ENCODE measurements around the gene WIF1.

The WIF1 gene

GRCh38 chr12:65014504-65015271, 106.4 kb downstream of the WIF1 start:
- Histone ChIP-seq H3K9me3 (ENCODE audit: control insufficient read depth in 2 of 2, low read length in 2 of 2) (peaks cover 0 to 2% of the 10 kb centered on the region in 2 donors), H3K4me3 (ENCODE audit: low read length in 2 of 2) (no peak overlapping the region), H3K27ac (ENCODE audit: low read depth in 2 of 2, low read length in 2 of 2) (no peak overlapping the region), H3K4me1 (ENCODE audit: control insufficient read depth in 2 of 2, insufficient read depth in 2 of 2, low read length in 2 of 2) (no peaks in the 10 kb centered on the region), H3K27me3 (ENCODE audit: control insufficient read depth in 2 of 2, insufficient read depth in 2 of 2, low read length in 2 of 2) (no peaks in the 10 kb centered on the region), H3K36me3 (ENCODE audit: control insufficient read depth in 2 of 2, insufficient read depth in 2 of 2, low read length in 2 of 2) (no peaks in the 10 kb centered on the region), H3K9ac (ENCODE audit: low read depth in 1 of 2, low read length in 2 of 2) (no peak overlapping the region)

GRCh38 chr12:65010437-65010836, 110.7 kb downstream of the WIF1 start:
- Histone ChIP-seq H3K9me3 (ENCODE audit: control insufficient read depth in 2 of 2, low read length in 2 of 2) (peaks cover 0 to 2% of the 10 kb centered on the region in 2 donors), H3K9ac (ENCODE audit: low read depth in 1 of 2, low read length in 2 of 2) (no peak overlapping the region), H3K4me1 (ENCODE audit: control insufficient read depth in 2 of 2, insufficient read depth in 2 of 2, low read length in 2 of 2) (no peaks in the 10 kb centered on the region), H3K36me3 (ENCODE audit: control insufficient read depth in 2 of 2, insufficient read depth in 2 of 2, low read length in 2 of 2) (no peaks in the 10 kb centered on the region), H3K4me3 (ENCODE audit: low read length in 2 of 2) (no peak overlapping the region), H3K27me3 (ENCODE audit: control insufficient read depth in 2 of 2, insufficient read depth in 2 of 2, low read length in 2 of 2) (no peaks in the 10 kb centered on the region), H3K27ac (ENCODE audit: low read depth in 2 of 2, low read length in 2 of 2) (no peak overlapping the region)

- H3K4me1 ChIP-seq (ENCODE audit: control insufficient read depth in 2 of 2, insufficient read depth in 2 of 2, low read length in 2 of 2): no peaks in the 10 kb centered on the region
- H3K9me3 ChIP-seq (ENCODE audit: control insufficient read depth in 2 of 2, low read length in 2 of 2): peaks cover 0 to 2% of the 10 kb centered on the region in 2 donors
- H3K27ac ChIP-seq (ENCODE audit: low read depth in 2 of 2, low read length in 2 of 2): no peak overlapping the region
Measured at GRCh38 chr12:65005716-65006115, 115.4 kb downstream of the WIF1 start.

GRCh38 chr12:65004270-65004669, 116.8 kb downstream of the WIF1 start:
- Histone ChIP-seq H3K27me3 (ENCODE audit: control insufficient read depth in 2 of 2, insufficient read depth in 2 of 2, low read length in 2 of 2) (no peaks in the 10 kb centered on the region), H3K9ac (ENCODE audit: low read depth in 1 of 2, low read length in 2 of 2) (no peak overlapping the region), H3K4me3 (ENCODE audit: low read length in 2 of 2) (no peak overlapping the region), H3K4me1 (ENCODE audit: control insufficient read depth in 2 of 2, insufficient read depth in 2 of 2, low read length in 2 of 2) (no peaks in the 10 kb centered on the region), H3K36me3 (ENCODE audit: control insufficient read depth in 2 of 2, insufficient read depth in 2 of 2, low read length in 2 of 2) (no peaks in the 10 kb centered on the region), H3K27ac (ENCODE audit: low read depth in 2 of 2, low read length in 2 of 2) (no peak overlapping the region), H3K9me3 (ENCODE audit: control insufficient read depth in 2 of 2, low read length in 2 of 2) (no peaks in the 10 kb centered on the region)

More at GRCh38 chr12:65005716-65006115, 115.4 kb downstream of the WIF1 start:
- no peak overlapping the region for H3K4me3 ChIP-seq (ENCODE audit: low read length in 2 of 2)
- no peak overlapping the region for H3K9ac ChIP-seq (ENCODE audit: low read depth in 1 of 2, low read length in 2 of 2)
- no peaks in the 10 kb centered on the region for H3K27me3 ChIP-seq (ENCODE audit: control insufficient read depth in 2 of 2, insufficient read depth in 2 of 2, low read length in 2 of 2)
- H3K36me3 ChIP-seq (ENCODE audit: control insufficient read depth in 2 of 2, insufficient read depth in 2 of 2, low read length in 2 of 2): no peaks in the 10 kb centered on the region

Measured in mucosa of rectum (tissue), 2 donors.